HS-27A (cell line): ENCODE results near the gene CTIF.
"Not testable (repeated sequence)": the region's sequence is repeated elsewhere in the genome, so short reads cannot be mapped to it uniquely, and the experiment has no call there.

ENCODE experiments used
- DNase-seq: peaks from one replicate; pipeline ENCODE4 v3.0.0-alpha.2; 2012; ENCODE audit warnings: low read depth, missing footprints

The CTIF gene

DNA sequence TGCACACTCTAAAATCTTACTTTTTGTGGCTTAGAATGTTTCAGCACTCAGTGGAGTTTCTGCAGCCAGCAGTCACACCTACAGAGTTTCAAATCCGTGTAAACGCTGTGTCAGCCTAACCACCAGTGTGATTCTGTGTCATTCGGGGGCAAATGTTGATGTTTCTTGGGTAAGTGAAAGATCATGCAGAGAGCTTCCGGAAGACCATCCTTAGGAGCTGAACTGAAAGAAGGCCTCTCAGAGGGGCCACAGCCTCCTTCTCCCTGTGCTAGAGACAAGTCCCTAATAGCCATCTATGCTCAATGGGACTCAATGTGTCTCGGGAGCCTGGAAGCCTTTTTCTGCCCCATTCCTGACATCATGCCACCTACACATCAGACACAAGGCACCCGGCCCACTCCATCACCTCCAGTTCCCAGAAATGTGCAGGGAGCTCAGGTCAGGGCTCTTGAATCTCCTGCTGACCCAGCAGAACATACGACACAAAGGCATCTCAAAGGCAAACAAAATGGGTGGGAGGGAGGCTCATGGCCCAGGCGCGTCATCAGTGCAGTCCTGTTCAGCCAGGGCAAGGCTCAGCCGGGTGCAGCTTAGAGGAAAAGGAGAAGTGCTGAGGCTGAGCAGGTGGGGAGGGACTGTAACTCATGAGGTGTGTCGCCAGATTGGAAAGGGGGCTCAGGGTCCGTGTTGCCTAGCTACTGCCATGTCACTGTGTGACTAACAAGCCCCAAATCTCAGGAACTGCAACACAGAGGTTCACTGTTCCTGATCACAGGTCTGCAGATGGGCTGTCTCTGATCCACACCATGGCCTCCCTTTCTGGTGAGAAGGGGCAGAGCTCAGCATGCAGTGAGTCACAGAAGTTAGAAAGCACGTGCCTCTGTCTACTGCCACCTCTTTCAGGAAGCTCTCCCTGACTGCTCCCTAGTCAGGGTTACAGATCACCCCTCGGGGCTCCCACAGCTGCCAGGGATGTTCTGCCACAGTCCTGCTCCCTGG is 329.9 kb downstream of the CTIF start:
- no peak for DNase-seq

- DNase-seq: no peak
Observed at GRCh38 chr18:48869591-48869990, 330.8 kb downstream of the CTIF start.

- not testable (repeated sequence) for DNase-seq
Observed at GRCh38 chr18:48870926-48871325, 332.1 kb downstream of the CTIF start.

- DNase-seq: no peak
Observed at GRCh38 chr18:48871391-48872166, 332.7 kb downstream of the CTIF start.

GRCh38 chr18:48872234-48873145 is 333.7 kb downstream of the CTIF start:
- DNase-seq: no peak

DNA sequence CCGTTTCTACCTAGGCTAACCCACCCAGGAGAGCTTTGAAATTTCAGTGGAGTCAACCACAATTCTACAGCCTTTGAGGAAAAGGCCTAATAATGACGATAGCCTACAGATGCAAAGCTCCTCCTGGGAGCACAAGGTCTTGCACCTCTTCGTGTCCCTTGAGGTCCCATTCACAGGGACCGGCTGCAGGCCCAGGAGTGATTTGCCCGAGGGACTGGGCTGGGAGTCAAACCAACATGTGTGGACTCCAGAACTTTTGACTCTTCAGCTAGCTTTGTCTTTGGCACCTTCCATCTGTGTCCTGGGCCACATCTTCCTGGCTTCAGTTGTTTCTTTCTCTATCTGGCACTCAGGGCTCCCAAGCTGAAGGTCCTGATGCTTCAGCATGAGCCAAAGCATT is 335.4 kb downstream of the CTIF start:
- DNase-seq: no peak

GRCh38 chr18:48874701-48875162 is 335.9 kb downstream of the CTIF start:
- DNase-seq: no peak

DNA sequence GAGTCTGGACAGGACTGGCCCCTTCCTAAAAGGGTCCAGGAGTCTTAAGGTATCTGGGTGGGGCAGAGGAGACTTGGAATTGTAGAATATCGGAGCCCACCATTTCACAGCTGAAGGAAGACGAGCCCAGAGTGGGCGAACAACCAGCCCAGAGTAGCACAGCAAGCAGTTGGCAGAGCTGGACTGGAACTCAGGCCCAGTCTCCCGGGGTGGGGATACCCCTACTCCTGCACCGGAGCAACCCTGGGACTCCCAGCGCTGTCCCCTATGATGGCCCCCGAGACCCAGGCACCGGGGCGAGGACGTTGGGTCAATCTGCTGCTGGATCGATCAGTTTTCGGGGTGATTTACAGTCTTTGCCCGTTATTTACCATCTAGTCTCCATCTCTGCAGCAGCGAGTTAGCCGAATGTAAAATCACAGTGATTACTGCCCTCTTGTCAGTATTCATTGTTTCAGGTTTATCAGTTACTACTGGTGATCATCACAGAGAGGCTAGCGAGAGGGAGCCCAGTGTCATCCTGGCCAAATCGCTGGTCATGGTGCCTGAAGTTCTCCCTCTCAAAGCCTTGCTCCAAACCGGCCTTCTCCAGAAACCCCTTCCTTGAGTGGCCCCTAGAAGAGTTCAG is 336.6 kb downstream of the CTIF start:
- DNase-seq: no peak

DNA sequence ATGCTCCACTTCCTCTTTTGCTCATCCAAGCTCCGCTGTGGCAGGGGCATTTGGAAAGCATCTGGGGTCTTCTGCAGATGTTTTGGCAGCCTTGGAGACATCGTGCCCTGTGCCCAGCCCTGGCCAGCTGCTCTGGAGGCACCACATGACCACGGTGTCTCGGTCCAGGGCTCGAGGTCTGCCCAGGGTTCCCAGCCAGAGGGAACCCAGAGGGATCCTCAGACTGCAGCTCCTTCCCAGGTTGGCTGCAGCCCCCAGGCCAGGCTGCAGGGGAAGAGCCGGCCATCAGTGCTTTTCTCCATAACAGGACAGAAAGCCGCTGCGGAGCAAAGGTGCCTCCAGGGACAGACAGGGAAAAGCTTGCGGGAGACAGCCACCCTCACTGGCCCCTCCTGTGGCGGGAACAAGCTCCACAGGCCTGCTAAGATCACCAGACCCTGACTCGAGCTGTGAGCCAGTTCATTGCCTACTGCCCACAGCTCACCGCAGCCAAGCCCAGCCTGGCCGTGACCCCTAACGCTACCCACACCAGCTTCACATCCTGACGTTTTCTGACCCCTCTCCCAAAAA is 337.2 kb downstream of the CTIF start:
- no peak for DNase-seq

- DNase-seq: no peak
Observed at GRCh38 chr18:48876590-48876989, 337.8 kb downstream of the CTIF start.

GRCh38 chr18:48877941-48878340 is 339.1 kb downstream of the CTIF start:
- DNase-seq: no peak

- no peak for DNase-seq
Observed at GRCh38 chr18:48878471-48878870, 339.6 kb downstream of the CTIF start.

- DNase-seq: no peak
Observed at GRCh38 chr18:48879008-48879431, 340.2 kb downstream of the CTIF start.

- no peak for DNase-seq
Observed at GRCh38 chr18:48880931-48881330, 342.1 kb downstream of the CTIF start.

- DNase-seq: no peak
Observed at GRCh38 chr18:48882379-48882778, 343.5 kb downstream of the CTIF start.

GRCh38 chr18:48884306-48884705 is 345.5 kb downstream of the CTIF start:
- DNase-seq: no peak

- no peak for DNase-seq
Observed at GRCh38 chr18:48884771-48885170, 345.9 kb downstream of the CTIF start.

DNA sequence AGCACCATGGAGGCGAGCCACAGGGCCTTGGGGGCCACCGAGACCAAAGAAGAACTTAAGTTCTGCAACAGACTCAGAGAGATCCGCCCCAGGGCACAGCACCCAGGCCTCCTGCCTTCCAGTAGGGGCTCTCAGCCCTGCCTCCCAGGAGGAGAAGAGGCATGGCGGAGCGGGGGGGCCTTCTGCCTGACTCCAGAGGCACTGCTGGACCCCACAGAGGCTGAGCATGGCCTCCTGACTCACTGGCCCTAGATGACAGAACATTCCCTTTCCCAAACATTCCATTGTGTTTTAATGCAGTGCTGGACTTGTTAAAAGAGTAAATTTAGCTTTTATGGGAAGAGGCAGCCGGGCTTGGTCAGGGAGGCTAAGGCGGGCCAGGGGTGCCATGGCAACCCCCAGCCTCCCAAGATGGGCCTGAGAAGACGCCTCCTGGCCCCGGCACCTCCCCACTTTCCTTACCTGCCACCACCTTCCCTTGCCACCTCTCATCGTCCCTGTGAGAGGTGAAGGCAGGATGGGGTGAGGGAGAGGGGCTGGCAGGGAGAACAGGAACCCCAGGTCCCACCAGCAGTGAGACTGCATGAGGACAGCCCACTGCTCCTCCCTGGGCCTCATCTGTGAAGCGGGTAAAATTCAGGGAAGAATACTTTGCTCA is 346.6 kb downstream of the CTIF start:
- no peak for DNase-seq

- DNase-seq: no peak
Observed at GRCh38 chr18:48885924-48886400, 347.1 kb downstream of the CTIF start.
